Measurements from ENCODE around the gene ZBTB21.
"Not testable (repeated sequence)": the region's sequence is repeated elsewhere in the genome, so short reads cannot be mapped to it uniquely, and the experiment has no call there.

Gene ZBTB21

DNA sequence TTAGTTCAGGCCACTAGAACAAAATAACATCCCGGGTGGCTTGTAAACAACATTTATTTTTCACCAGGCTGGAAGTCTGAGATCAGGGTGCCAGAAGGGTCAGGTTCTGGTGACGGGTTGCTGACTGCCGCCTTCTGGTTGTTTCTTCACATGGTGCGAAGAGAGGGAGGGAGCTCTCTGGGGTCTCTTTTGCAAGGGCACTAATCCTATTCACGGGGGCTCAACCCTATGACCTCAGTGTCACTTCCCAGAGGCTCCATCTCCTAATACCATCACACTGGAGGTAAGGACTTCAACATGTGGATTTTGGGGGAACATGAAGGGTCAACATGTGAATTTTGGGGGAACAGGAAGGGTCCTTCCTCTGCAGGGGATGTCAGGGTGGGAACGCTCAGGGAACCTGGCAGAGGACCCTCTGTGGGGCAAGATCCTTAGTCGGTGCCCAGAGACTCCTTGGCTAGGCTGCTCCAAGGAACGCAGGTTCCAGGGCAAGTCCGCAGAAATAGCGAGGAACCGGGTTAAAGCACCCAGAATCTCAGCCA lies 47.7 kb downstream of the ZBTB21 start:
- Histone ChIP-seq H3K27ac (no peak overlapping the region), H3K4me1 (peaks cover 0 to 25% (median 19%) of the 10 kb centered on the region in 4 donors), H3K36me3 (no peaks in the 10 kb centered on the region), H3K4me3 (no peak overlapping the region), H3K27me3 (no peaks in the 10 kb centered on the region), H3K9me3 (no peaks in the 10 kb centered on the region)
- TF ChIP-seq CTCF (IDR thresholded peaks at IDR 0.05): no peak
- intact Hi-C loops (cut with DNase I; ENCODE audit: low total_unique reads): loop anchor here (5.0 kb wide), 1 partner anchor 50 kb away; the partner anchor contains the start of gene ZBTB21
- DNase-seq: no peak

DNA sequence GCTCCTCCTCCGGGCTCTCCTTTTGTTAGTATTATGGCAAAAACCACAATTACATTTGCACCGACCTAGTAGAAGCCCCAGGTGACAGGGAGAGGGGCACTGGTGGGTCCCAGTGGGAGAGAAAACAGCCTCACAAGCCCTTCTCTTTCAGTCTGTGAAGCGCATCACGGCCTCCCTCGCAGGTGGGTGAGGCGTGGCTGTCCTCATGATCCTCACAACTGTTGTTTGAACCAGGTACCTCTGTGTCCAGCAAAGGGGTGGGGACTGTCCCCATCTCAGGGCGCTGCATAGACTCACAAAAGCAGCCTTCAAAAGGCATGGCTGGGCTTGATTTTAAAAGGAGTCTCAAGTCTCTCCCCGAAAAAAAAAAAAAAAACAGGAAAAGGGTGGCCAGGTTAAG lies 48.4 kb downstream of the ZBTB21 start:
- H3K27me3 ChIP-seq: no peaks in the 10 kb centered on the region
- intact Hi-C loops (cut with DNase I; ENCODE audit: low total_unique reads): loop anchor here (5.0 kb wide), 1 partner anchor 51 kb away; the partner anchor contains the start of gene ZBTB21
- peaks cover 0 to 32% (median 26%) of the 10 kb centered on the region in 4 donors for H3K4me1 ChIP-seq
- no peak overlapping the region for H3K4me3 ChIP-seq
- TF ChIP-seq CTCF (IDR thresholded peaks at IDR 0.05): no peak
- H3K27ac ChIP-seq: no peak overlapping the region
- no peaks in the 10 kb centered on the region for H3K36me3 ChIP-seq
- no peaks in the 10 kb centered on the region for H3K9me3 ChIP-seq
- DNase-seq: no peak

DNA sequence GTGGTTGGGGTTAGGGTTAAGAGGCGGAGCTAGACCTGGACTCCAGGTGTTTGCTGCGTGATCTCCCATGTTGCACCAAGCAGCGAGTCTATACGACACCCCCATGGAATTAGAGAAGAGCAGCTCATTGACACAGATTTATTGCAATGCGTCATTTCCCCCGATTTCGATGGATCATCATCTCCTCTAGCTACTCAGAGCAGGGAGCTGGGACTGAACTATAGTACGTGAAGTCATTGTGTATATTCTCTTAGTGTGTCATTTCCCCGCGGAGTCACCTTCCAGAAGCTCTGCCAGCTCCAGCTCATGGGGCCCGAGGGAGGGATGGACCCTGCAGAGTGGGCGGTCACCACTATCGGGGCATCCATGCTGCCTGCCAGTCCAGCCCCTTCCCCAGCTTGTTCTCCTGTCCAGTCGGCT lies 48.9 kb downstream of the ZBTB21 start:
- intact Hi-C loops (cut with DNase I; ENCODE audit: low total_unique reads): loop anchor here (5.0 kb wide), 1 partner anchor 51 kb away; the partner anchor contains the start of gene ZBTB21
- no peak overlapping the region for H3K27ac ChIP-seq
- no peaks in the 10 kb centered on the region for H3K9me3 ChIP-seq
- no peaks in the 10 kb centered on the region for H3K27me3 ChIP-seq
- no peaks in the 10 kb centered on the region for H3K36me3 ChIP-seq
- no peak for DNase-seq
- no peak for TF ChIP-seq CTCF (IDR thresholded peaks at IDR 0.05)
- H3K4me3 ChIP-seq: no peak overlapping the region
- peaks cover 0 to 32% (median 27%) of the 10 kb centered on the region in 4 donors for H3K4me1 ChIP-seq

DNA sequence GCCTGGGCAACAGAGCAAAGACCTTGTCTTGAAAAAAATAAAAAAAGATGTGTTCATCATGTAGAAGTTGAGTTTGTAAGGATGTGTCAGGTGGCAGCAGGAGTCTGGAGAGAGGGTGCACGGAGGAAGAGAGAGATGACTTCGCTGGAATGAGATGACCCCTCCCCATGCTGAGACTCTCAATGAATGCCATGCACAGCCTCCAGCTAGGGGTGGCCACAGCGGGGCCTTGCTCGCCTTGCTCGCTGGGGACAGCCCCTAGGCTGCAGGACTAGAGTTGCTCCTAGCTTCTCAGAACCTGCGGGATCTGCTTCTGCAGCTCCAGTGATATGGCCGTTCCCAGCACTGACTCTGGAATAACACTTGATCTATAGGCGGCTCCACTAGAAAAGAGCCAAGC lies 49.8 kb downstream of the ZBTB21 start:
- Histone ChIP-seq H3K27ac (no peak overlapping the region), H3K4me3 (no peak overlapping the region), H3K27me3 (no peaks in the 10 kb centered on the region), H3K36me3 (no peaks in the 10 kb centered on the region), H3K9me3 (no peaks in the 10 kb centered on the region), H3K4me1 (peaks cover 0 to 32% (median 27%) of the 10 kb centered on the region in 4 donors)
- intact Hi-C loops (cut with DNase I; ENCODE audit: low total_unique reads): loop anchor here (5.0 kb wide), 1 partner anchor 52 kb away; the partner anchor contains the start of gene ZBTB21
- no peak for TF ChIP-seq CTCF (IDR thresholded peaks at IDR 0.05)
- DNase-seq: no peak

- not testable (repeated sequence) for H3K27me3 ChIP-seq, DNase-seq, H3K4me3 ChIP-seq, H3K36me3 ChIP-seq, H3K9me3 ChIP-seq
- H3K4me1 ChIP-seq: peaks cover 0 to 32% (median 27%) of the 10 kb centered on the region in 4 donors
- peak overlapping the region; percentile 29 to 74 for H3K27ac ChIP-seq
- intact Hi-C loops (cut with DNase I; ENCODE audit: low total_unique reads): loop anchor here (5.0 kb wide), 1 partner anchor 53 kb away; the partner anchor contains the start of gene ZBTB21
Measured at GRCh38 chr21:41959697-41960096, 50.5 kb downstream of the ZBTB21 start.

DNA sequence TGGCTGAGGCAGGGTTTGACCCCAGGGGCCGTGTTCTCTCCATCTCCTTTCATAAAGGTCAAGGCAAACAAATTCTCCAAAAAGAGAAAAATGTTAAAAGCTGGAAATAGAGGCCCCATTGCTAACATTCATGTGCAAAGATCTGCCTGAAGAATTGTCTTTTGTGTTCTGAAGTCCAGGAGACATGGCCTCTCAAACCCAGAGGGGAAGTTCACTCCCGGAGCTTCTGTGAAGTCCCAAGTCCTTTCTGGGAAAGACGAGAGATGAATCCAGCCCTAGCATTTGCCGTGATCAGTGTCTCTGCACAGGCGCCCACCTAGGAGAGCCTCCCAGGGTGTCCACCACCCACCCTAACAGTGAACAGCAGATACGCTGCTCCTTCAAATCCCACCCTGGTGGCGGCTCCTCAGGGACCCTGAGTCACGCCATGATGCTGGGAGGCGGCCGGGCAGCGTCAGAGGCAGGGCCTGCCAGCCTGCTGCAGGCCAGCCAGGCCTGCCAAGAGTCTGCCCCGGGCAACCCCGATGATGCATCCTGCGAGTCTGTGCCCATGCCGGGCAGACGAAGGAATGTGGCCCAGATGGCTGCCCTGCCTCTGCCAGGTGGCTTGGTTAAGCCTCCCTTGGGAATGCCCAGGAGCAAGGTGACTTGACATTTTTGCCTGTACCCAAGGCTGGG lies 51.1 kb downstream of the ZBTB21 start:
- H3K27me3 ChIP-seq: no peaks in the 10 kb centered on the region
- no peak overlapping the region for H3K4me3 ChIP-seq
- no peaks in the 10 kb centered on the region for H3K36me3 ChIP-seq
- intact Hi-C loops (cut with DNase I; ENCODE audit: low total_unique reads): no loop called here
- H3K27ac ChIP-seq: peak overlapping the region; percentile 29 to 74
- H3K9me3 ChIP-seq: no peaks in the 10 kb centered on the region
- no peak for TF ChIP-seq CTCF (IDR thresholded peaks at IDR 0.05)
- peaks cover 0 to 36% (median 27%) of the 10 kb centered on the region in 4 donors for H3K4me1 ChIP-seq
- DNase-seq: peak; percentile 49 to 91
